A549 (cell line): ENCODE measurements around the gene STX18. TPM values are rescaled to one million over a fixed set of nuclear protein-coding genes. Genes with fewer than 3 reads are reported as not detected.

Source experiments
- ATAC-seq, 2 experiments: fragments of 200-7000 bp in 1 of 2; fragments of >200 bp in 1 of 2; cut with Nextera tagmentation in 1 of 2; cut with Tn5 transposase in 1 of 2; 3 replicates each; pipeline versions ENCODE4 v1.8.0 to v1.9.1; 2018 to 2020; ENCODE audit warnings: mild to moderate bottlenecking in 1 of 2, moderate library complexity in 1 of 2
- CTCF ChIA-PET: fragments of 300-600 bp; sonication (Branson Sonifier 250); formaldehyde crosslinking; extraction: SDS; loops from one replicate; lab custom pipeline; 2021; ENCODE audit warnings: antibody characterized with exemption, inconsistent platforms; lab: Yijun Ruan, JAX
- POLR2A ChIA-PET: fragments of 350-600 bp; formaldehyde crosslinking; extraction: SDS; loops from one replicate; lab custom pipeline; 2021; ENCODE audit warnings: antibody characterized with exemption, inconsistent platforms; lab: Yijun Ruan, JAX
- DNase-seq, 2 experiments: peaks; one replicate each; pipeline versions ENCODE4 v3.0.0 to v3.0.0-alpha.2; 2011 to 2016; ENCODE audit warnings: low read depth in 1 of 2, low spot score in 1 of 2
- FAIRE-seq: peaks from 2 replicates; lab custom pipeline; 2011; peaks lifted over from hg19 to GRCh38; lab: Jason Lieb, UNC
- H3K27ac ChIP-seq, 2 experiments: fragments of >200 bp; sonication (Bioruptor Twin); formaldehyde crosslinking; 3 replicates each; pipeline ENCODE4 v1.5.1; 2016 to 2017
- H3K4me1 ChIP-seq: fragments of >200 bp; sonication (Bioruptor Twin); formaldehyde crosslinking; 3 replicates; pipeline ENCODE4 v1.6.1; 2016
- H3K4me2 ChIP-seq: fragments of >200 bp; sonication (Bioruptor Twin); formaldehyde crosslinking; 3 replicates; pipeline ENCODE4 v1.6.1; 2016
- H3K4me3 ChIP-seq: fragments of >200 bp; sonication (Bioruptor Twin); formaldehyde crosslinking; 3 replicates; pipeline ENCODE4 v1.5.1; 2016
- H3K9me3 ChIP-seq: fragments of >200 bp; sonication (Bioruptor Twin); formaldehyde crosslinking; 3 replicates; pipeline ENCODE4 v1.6.1; 2016
- BHLHE40 ChIP-seq: IDR thresholded peaks from 2 replicates; pipeline ENCODE4 v1.6.1; 2012; ENCODE audit warnings: low read depth, low read length, inconsistent platforms
- CBX8 ChIP-seq: fragments of 200-600 bp; sonication (generic); IDR thresholded peaks from 2 replicates; pipeline ENCODE4 v1.6.1; 2016
- CEBPB ChIP-seq, 2 experiments: fragments of >200 bp in 1 of 2; sonication (Bioruptor Twin) in 1 of 2; formaldehyde crosslinking in 1 of 2; IDR thresholded peaks; 2 replicates each; pipeline ENCODE4 v1.6.1; 2012 to 2016
- CHD2 ChIP-seq: fragments of 150-350 bp; IDR thresholded peaks from 2 replicates; pipeline ENCODE4 v1.6.1; 2014; ENCODE audit warnings: low read length; ENCODE audit not compliant: partially characterized antibody
- CHD4 ChIP-seq: fragments of 200-600 bp; sonication (generic); IDR thresholded peaks from 2 replicates; pipeline ENCODE4 v1.6.1; 2016; ENCODE audit warnings: antibody characterized with exemption, mild to moderate bottlenecking, borderline replicate concordance
- EHF ChIP-seq: fragments of 250-450 bp; sonication (Bioruptor Pico); IDR thresholded peaks from 2 replicates; pipeline ENCODE4 v1.5.0; 2020; ENCODE audit warnings: mild to moderate bottlenecking
- EHMT2 ChIP-seq: fragments of 200-600 bp; sonication (generic); IDR thresholded peaks from 2 replicates; pipeline ENCODE4 v1.6.1; 2016; ENCODE audit warnings: antibody characterized with exemption, low read depth, mild to moderate bottlenecking, moderate library complexity
- ELK1 ChIP-seq: fragments of 150-350 bp; IDR thresholded peaks from 2 replicates; pipeline ENCODE4 v1.6.1; 2014; ENCODE audit warnings: low read depth, mild to moderate bottlenecking, low read length
- ESRRA ChIP-seq: fragments of 150-350 bp; IDR thresholded peaks from 2 replicates; pipeline ENCODE4 v1.6.1; 2014; ENCODE audit warnings: mild to moderate bottlenecking, low read length, borderline replicate concordance
- FOSB ChIP-seq: fragments of 250-450 bp; sonication (Bioruptor Pico); IDR thresholded peaks from 2 replicates; pipeline ENCODE4 v1.5.0; 2020; ENCODE audit warnings: mild to moderate bottlenecking, moderate library complexity
- FOSL2 ChIP-seq, 2 experiments: fragments of 450-650 bp in 1 of 2; fragments of >200 bp in 1 of 2; sonication (Bioruptor Twin) in 1 of 2; formaldehyde crosslinking; IDR thresholded peaks; 2 replicates each; pipeline versions ENCODE4 v1.5.0 to v1.6.1; 2016 to 2020; ENCODE audit warnings: mild to moderate bottlenecking in 1 of 2, moderate library complexity in 1 of 2
- HDAC2 ChIP-seq: fragments of 200-600 bp; sonication (generic); IDR thresholded peaks from 2 replicates; pipeline ENCODE4 v1.6.1; 2016
- HEYL ChIP-seq: fragments of 250-450 bp; sonication (Bioruptor Pico); IDR thresholded peaks from 2 replicates; pipeline ENCODE4 v1.8.0; 2021; ENCODE audit warnings: mild to moderate bottlenecking, moderate library complexity
- MAX ChIP-seq: IDR thresholded peaks from 2 replicates; pipeline ENCODE4 v1.6.1; 2012
- MAZ ChIP-seq: fragments of 150-350 bp; IDR thresholded peaks from 2 replicates; pipeline ENCODE4 v1.6.1; 2014; ENCODE audit warnings: antibody characterized with exemption, low read depth, low read length, borderline replicate concordance
- NR3C1 ChIP-seq: fragments of >200 bp; sonication (Bioruptor Twin); formaldehyde crosslinking; IDR thresholded peaks from 3 replicates; pipeline ENCODE4 v1.6.1; 2017
- PHF8 ChIP-seq: fragments of 200-600 bp; sonication (generic); IDR thresholded peaks from 2 replicates; pipeline ENCODE4 v1.6.1; 2016; ENCODE audit warnings: low read depth, mild to moderate bottlenecking, antibody characterized with exemption, moderate library complexity, borderline replicate concordance
- RARB ChIP-seq: fragments of 250-450 bp; sonication (Bioruptor Pico); IDR thresholded peaks from 2 replicates; pipeline ENCODE4 v1.8.0; 2021; ENCODE audit warnings: mild to moderate bottlenecking, moderate library complexity
- REST ChIP-seq: fragments of 200-600 bp; sonication (generic); IDR thresholded peaks from 2 replicates; pipeline ENCODE4 v1.6.1; 2016; ENCODE audit warnings: antibody characterized with exemption, mild to moderate bottlenecking, moderate library complexity
- RNF2 ChIP-seq: fragments of 200-600 bp; sonication (generic); IDR thresholded peaks from 2 replicates; pipeline ENCODE4 v1.6.1; 2016; ENCODE audit warnings: low read depth, mild to moderate bottlenecking, antibody characterized with exemption, moderate library complexity, borderline replicate concordance
- ZFP36 ChIP-seq: fragments of 450-650 bp; IDR thresholded peaks from 2 replicates; pipeline ENCODE4 v1.6.1; 2014; ENCODE audit warnings: borderline replicate concordance; ENCODE audit not compliant: partially characterized antibody
- ZNF302 ChIP-seq: fragments of 250-450 bp; sonication (Bioruptor Pico); IDR thresholded peaks from 2 replicates; pipeline ENCODE4 v1.9.0; 2021; ENCODE audit warnings: inconsistent platforms, mild to moderate bottlenecking, moderate library complexity
- ZSCAN20 ChIP-seq: fragments of 250-450 bp; sonication (Bioruptor Pico); IDR thresholded peaks from 2 replicates; pipeline ENCODE4 v1.8.0; 2022; ENCODE audit warnings: mild to moderate bottlenecking, moderate library complexity
- WGBS: methylation state at CpG from one replicate; pipeline ENCODE4 v1.1.6; 2017; ENCODE audit errors: missing lambda C conversion rate; 5-methylcytosine and 5-hydroxymethylcytosine counted together
- polyA plus RNA-seq, 4 experiments: library from polyadenylated mRNA; depleted of rRNA in 3 of 4; stranded (reverse); fragments of >200 nt; fragmentation: RNase III in 1 of 4; extraction: RNeasy Plus Mini Kit Qiagen cat#74134 plus additional on column Dnase treatment in 1 of 4; gene quantifications; 2 replicates in 3 of 4; 3 replicates in 1 of 4; pipeline ENCODE4 v1.2.3, GENCODE V29; 2011 to 2017

The STX18 gene
- polyA plus RNA-seq, 2 of the 4 experiments (the other 2 are of a cell fraction) = 13.4 to 19.6 TPM

- TF ChIP-seq ZNF302 (no peak), ZSCAN20 (CRISPR knock-in tag) (no peak), CHD2 (no peak), NR3C1 (no peak), EHF (CRISPR knock-in tag) (no peak), HEYL (CRISPR knock-in tag) (no peak), FOSL2 (IDR thresholded peaks at IDR 0.05) (no peak), FOSL2 (CRISPR knock-in tag; IDR thresholded peaks at IDR 0.05) (no peak), EHMT2 (no peak), BHLHE40 (no peak), RARB (CRISPR knock-in tag) (no peak), PHF8 (no peak), CBX8 (no peak), CHD4 (no peak), REST (no peak), ELK1 (no peak), HDAC2 (no peak), ZFP36 (no peak), CEBPB (IDR thresholded peaks at IDR 0.05) (no peak), MAZ (no peak), MAX (no peak)
- DNase-seq = no peak
- Histone ChIP-seq H3K9me3 (no peaks in the 10 kb centered on the region), H3K4me2 (no peak overlapping the region), H3K27ac (no peak overlapping the region), H3K4me1 (peaks cover 14% of the 10 kb centered on the region; the same call in 2 of the 3 replicates), H3K4me3 (no peak overlapping the region)
- no peak for FAIRE-seq
- POLR2A ChIA-PET = no interaction called here
- 88% methylated on average over 2 of the region's 2 CpGs for WGBS
- CTCF ChIA-PET = no interaction called here
- no peak for ATAC-seq
Measured at GRCh38 chr4:4521731-4522130, 20.1 kb downstream of the STX18 start.

- no peak overlapping the region for H3K27ac ChIP-seq
- TF ChIP-seq FOSB (CRISPR knock-in tag) (no peak), HDAC2 (no peak), RNF2 (no peak), ESRRA (no peak), NR3C1 (no peak), HEYL (CRISPR knock-in tag) (no peak), CHD4 (no peak)
- H3K4me3 ChIP-seq = no peak overlapping the region
- H3K4me1 ChIP-seq = peaks cover 14% of the 10 kb centered on the region; the same call in 2 of the 3 replicates
- DNase-seq (no peak), FAIRE-seq (no peak), ATAC-seq (no peak)
- H3K4me2 ChIP-seq = no peak overlapping the region
- ChIA-PET POLR2A (no interaction called here), CTCF (no interaction called here)
- no peaks in the 10 kb centered on the region for H3K9me3 ChIP-seq
- WGBS = 90% methylated on average over 3 of the region's 3 CpGs
Measured at GRCh38 chr4:4521136-4521535, 20.7 kb downstream of the STX18 start.
